Loucy (cell line): Measurements from ENCODE around the gene FAM25A.
"Not testable (repeated sequence)": the region's sequence is repeated elsewhere in the genome, so short reads cannot be mapped to it uniquely, and the experiment has no call there.

Experiments
- H2AFZ ChIP-seq: fragments of 200-600 bp; sonication (generic); 2 replicates; pipeline ENCODE4 v1.6.0; 2016; ENCODE audit warnings: antibody characterized with exemption, mild to moderate bottlenecking, low read length, moderate library complexity
- H3F3A ChIP-seq: fragments of 200-600 bp; 2 replicates; pipeline ENCODE4 v1.6.0; 2016; ENCODE audit warnings: antibody characterized with exemption, low read depth, mild to moderate bottlenecking
- H3K27me3 ChIP-seq: fragments of 200-600 bp; sonication (generic); 2 replicates; pipeline ENCODE4 v1.6.1; 2014; ENCODE audit warnings: low read length, mild to moderate bottlenecking; ENCODE audit not compliant: insufficient read depth, poor library complexity, severe bottlenecking
- H3K36me3 ChIP-seq: fragments of 200-600 bp; sonication (generic); 2 replicates; pipeline ENCODE4 v1.6.1; 2016; ENCODE audit warnings: low read length; ENCODE audit not compliant: insufficient read depth
- H3K4me1 ChIP-seq: fragments of 200-600 bp; sonication (generic); 2 replicates; pipeline ENCODE4 v1.5.1; 2014; ENCODE audit warnings: low read length, mild to moderate bottlenecking; ENCODE audit not compliant: insufficient read depth, poor library complexity, severe bottlenecking
- H3K4me2 ChIP-seq: fragments of 200-600 bp; sonication (generic); 2 replicates; pipeline ENCODE4 v1.6.0; 2014; ENCODE audit warnings: antibody characterized with exemption, low read length, low read depth, mild to moderate bottlenecking; ENCODE audit not compliant: poor library complexity, severe bottlenecking
- H3K4me3 ChIP-seq: fragments of 200-600 bp; sonication (generic); 2 replicates; pipeline ENCODE4 v1.5.1; 2014; ENCODE audit warnings: low read length, mild to moderate bottlenecking, mixed read lengths; ENCODE audit not compliant: poor library complexity, severe bottlenecking
- H3K79me2 ChIP-seq: fragments of 200-600 bp; sonication (generic); 2 replicates; pipeline ENCODE4 v1.6.1; 2014; ENCODE audit warnings: low read length; ENCODE audit not compliant: insufficient read depth
- H3K9ac ChIP-seq: fragments of 200-600 bp; sonication (generic); 2 replicates; pipeline ENCODE4 v1.6.0; 2014; ENCODE audit warnings: mild to moderate bottlenecking, low read depth, low read length, moderate library complexity; ENCODE audit not compliant: poor library complexity, severe bottlenecking
- H3K9me2 ChIP-seq: fragments of 200-600 bp; sonication (generic); replicated peaks from 2 replicates; pipeline ENCODE4 v1.6.1; 2016; ENCODE audit warnings: low read depth, low read length, mixed read lengths
- H3K9me3 ChIP-seq: fragments of 200-600 bp; sonication (generic); 2 replicates; pipeline ENCODE4 v1.6.1; 2014; ENCODE audit warnings: mild to moderate bottlenecking, antibody characterized with exemption, low read length, low read depth; ENCODE audit not compliant: insufficient read depth
- H4K20me1 ChIP-seq: fragments of 200-600 bp; sonication (generic); 2 replicates; pipeline ENCODE4 v1.6.0; 2014; ENCODE audit warnings: antibody characterized with exemption, low read length, mild to moderate bottlenecking; ENCODE audit not compliant: insufficient read depth, poor library complexity, severe bottlenecking
- EZH2phosphoT487 ChIP-seq: fragments of 200-600 bp; IDR thresholded peaks from 2 replicates; pipeline ENCODE4 v1.6.1; 2018; ENCODE audit warnings: antibody characterized with exemption, mild to moderate bottlenecking, moderate library complexity, borderline replicate concordance
- TF ChIP-seq, protein P1 (sequence below): fragments of 200-600 bp; sonication (generic); conservative IDR thresholded peaks from 2 replicates; pipeline ENCODE4 v1.5.1; 2014; ENCODE audit warnings: mild to moderate bottlenecking, antibody characterized with exemption, low read length

Gene FAM25A

DNA sequence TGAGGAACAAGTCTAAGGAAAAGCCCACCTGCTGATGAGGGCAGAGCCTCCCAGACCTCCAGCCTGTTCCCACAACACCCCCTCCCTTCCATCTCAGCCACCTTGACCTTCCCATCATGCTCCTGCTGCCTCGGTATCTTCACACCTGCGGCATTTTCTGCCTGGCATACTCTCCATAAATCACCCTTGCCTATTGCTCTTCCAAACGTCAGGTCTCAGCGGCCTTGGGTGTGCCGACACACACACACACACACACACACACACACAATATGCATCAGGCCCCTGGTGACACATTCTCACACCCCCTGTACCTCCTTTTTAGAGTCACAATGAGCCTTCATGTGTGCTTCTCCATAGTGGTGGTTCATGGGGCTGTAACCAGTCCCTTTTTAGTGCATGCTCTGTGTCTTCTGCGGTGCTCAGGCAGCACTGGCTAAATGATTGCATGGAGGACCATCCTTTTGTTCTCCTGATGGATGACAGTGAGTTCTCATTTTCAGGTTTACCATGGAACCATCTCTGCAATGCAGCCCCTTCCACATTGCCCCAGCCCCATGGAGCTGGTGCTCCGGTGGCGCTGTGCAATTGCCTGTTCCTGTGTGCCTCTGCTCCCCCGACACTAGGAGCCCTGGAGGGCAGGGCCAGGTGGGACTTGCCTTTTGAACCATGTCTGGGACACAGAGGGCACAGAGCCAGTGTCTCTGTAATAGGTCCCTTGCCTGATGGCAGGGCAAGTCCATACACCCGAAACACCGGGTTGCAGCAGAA, 47.3 kb upstream of the FAM25A start:
- no peaks in the 10 kb centered on the region for H3K27me3 ChIP-seq
- no peaks in the 10 kb centered on the region for H3K36me3 ChIP-seq
- no peaks in the 10 kb centered on the region for H3K79me2 ChIP-seq
- H3K9ac ChIP-seq: no peak overlapping the region
- TF ChIP-seq, protein P1, sequence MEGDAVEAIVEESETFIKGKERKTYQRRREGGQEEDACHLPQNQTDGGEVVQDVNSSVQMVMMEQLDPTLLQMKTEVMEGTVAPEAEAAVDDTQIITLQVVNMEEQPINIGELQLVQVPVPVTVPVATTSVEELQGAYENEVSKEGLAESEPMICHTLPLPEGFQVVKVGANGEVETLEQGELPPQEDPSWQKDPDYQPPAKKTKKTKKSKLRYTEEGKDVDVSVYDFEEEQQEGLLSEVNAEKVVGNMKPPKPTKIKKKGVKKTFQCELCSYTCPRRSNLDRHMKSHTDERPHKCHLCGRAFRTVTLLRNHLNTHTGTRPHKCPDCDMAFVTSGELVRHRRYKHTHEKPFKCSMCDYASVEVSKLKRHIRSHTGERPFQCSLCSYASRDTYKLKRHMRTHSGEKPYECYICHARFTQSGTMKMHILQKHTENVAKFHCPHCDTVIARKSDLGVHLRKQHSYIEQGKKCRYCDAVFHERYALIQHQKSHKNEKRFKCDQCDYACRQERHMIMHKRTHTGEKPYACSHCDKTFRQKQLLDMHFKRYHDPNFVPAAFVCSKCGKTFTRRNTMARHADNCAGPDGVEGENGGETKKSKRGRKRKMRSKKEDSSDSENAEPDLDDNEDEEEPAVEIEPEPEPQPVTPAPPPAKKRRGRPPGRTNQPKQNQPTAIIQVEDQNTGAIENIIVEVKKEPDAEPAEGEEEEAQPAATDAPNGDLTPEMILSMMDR: no peak
- no peak for TF ChIP-seq EZH2phosphoT487
- no peaks in the 10 kb centered on the region for H3K4me1 ChIP-seq
- H4K20me1 ChIP-seq: no peaks in the 10 kb centered on the region
- no peak overlapping the region for H3K4me2 ChIP-seq
- no peak overlapping the region for H3K4me3 ChIP-seq
- no peaks in the 10 kb centered on the region for H3K9me3 ChIP-seq
- H2AFZ ChIP-seq: no peak overlapping the region
- H3F3A ChIP-seq: no peaks in the 10 kb centered on the region
- H3K9me2 ChIP-seq: no peaks in the 10 kb centered on the region

DNA sequence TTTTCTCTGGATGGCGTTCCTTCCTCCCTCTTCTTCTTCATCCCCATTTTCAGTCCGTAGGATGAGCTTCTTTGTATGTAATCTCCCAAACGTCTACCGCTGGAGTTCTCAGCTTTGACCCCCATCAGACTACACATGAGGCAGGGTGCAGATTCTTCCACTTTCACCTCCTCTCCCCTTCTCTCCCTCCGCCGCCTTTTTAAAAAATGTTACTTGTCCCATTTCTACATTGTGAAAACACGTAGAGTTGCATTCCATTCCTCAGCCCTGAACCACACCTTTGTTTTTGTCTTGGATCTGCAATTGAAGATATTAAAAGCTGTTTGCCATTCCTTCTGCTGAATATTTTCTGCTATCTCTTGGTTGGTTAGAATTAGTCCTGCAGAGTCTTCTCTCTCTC, 45.6 kb upstream of the FAM25A start:
- Histone ChIP-seq H3K4me3 (no peak overlapping the region), H3F3A (no peaks in the 10 kb centered on the region), H3K27me3 (no peaks in the 10 kb centered on the region), H3K9me2 (no peaks in the 10 kb centered on the region), H3K9ac (no peak overlapping the region), H3K9me3 (no peaks in the 10 kb centered on the region), H4K20me1 (no peaks in the 10 kb centered on the region), H3K4me1 (no peaks in the 10 kb centered on the region), H3K79me2 (no peaks in the 10 kb centered on the region), H3K4me2 (no peak overlapping the region), H2AFZ (no peak overlapping the region), H3K36me3 (no peaks in the 10 kb centered on the region)
- no peak for TF ChIP-seq EZH2phosphoT487
- TF ChIP-seq, protein P1: no peak

DNA sequence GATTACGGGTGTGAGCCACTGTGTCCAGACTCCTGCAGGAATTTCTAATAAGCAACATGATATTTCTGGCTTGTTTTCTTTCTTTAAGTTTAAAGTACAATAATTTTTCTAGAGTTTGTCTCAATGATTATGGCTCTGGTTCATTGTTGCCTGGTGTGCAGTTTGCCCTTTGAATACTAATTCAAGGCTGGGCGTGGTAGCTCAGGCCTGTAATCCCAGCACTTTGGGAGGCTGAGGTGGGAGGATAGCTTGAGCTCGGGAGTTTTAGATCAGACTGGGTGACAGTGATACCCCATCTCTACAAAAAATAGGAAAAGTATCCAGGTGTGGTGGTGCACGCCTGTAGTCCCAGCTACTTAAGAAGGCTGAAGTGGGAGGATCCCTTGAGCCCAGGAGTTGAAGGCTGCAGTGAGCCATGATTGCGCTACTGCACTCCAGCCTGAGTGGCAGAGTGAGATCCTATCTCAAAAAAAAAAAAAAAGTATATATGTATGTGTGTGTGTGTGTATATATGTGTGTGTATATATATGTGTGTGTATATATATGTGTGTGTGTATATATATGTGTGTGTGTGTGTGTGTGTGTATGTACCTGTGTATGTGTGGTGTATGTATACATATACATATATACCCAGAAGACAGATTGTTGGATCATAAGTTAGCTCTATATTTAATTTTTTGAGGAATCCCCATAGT, 43.6 kb upstream of the FAM25A start:
- H2AFZ ChIP-seq: no peak overlapping the region
- H3K36me3 ChIP-seq: no peaks in the 10 kb centered on the region
- no peak overlapping the region for H3K4me3 ChIP-seq
- no peaks in the 10 kb centered on the region for H3K79me2 ChIP-seq
- no peaks in the 10 kb centered on the region for H3K27me3 ChIP-seq
- TF ChIP-seq EZH2phosphoT487: no peak
- H4K20me1 ChIP-seq: no peaks in the 10 kb centered on the region
- H3K9ac ChIP-seq: no peak overlapping the region
- no peaks in the 10 kb centered on the region for H3K9me3 ChIP-seq
- no peaks in the 10 kb centered on the region for H3K4me1 ChIP-seq
- no peaks in the 10 kb centered on the region for H3F3A ChIP-seq
- no peak overlapping the region for H3K4me2 ChIP-seq
- no peaks in the 10 kb centered on the region for H3K9me2 ChIP-seq

DNA sequence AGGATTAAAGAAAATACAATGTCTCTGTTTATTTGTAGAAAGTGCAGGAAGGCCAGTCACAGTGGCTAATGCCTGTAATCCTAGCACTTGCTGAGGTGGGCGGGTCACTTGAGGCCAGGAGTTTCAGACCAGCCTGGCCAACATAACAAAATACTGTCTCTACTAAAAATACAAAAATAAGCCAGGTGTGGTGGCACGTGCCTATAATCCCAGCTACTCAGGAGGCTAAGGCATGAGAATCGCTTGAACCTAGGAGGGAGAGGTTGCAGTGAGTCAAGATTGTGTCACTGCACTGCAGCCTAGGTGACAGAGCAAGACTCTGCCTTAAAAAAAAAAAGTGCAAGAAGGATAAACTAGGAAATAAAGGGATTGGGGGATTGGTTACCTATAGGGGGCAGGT, 41.6 kb upstream of the FAM25A start:
- not testable (repeated sequence) for H3K4me1 ChIP-seq, H3K27me3 ChIP-seq, H3K4me2 ChIP-seq, H2AFZ ChIP-seq, H4K20me1 ChIP-seq, H3K9me2 ChIP-seq, H3K79me2 ChIP-seq, H3K9me3 ChIP-seq, H3F3A ChIP-seq, H3K9ac ChIP-seq, H3K36me3 ChIP-seq, H3K4me3 ChIP-seq
